ENCODE results near the gene PDE4D.

PDE4D gene

DNA sequence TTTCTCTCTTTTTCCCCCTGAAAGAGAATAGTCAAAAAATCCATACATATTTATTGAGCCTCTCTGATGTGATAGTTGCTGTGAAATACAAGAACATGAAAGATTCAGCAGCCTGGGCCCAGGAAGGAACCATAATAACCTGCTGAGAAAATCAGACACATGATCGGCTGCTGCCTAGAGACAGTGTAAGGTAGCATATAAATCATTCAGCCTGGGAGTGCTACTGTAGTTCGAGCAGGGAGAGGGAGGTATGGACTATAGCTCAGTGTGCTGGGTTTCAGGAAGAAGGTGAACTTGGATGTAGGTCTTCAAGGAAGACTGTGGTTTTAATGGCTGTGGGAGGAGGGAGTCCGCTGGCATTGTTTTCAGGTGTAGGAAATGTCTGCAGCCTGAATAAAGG is 841.6 kb downstream of the PDE4D start:
- no peak overlapping the region for H3K27ac ChIP-seq
- TF ChIP-seq, protein P1, sequence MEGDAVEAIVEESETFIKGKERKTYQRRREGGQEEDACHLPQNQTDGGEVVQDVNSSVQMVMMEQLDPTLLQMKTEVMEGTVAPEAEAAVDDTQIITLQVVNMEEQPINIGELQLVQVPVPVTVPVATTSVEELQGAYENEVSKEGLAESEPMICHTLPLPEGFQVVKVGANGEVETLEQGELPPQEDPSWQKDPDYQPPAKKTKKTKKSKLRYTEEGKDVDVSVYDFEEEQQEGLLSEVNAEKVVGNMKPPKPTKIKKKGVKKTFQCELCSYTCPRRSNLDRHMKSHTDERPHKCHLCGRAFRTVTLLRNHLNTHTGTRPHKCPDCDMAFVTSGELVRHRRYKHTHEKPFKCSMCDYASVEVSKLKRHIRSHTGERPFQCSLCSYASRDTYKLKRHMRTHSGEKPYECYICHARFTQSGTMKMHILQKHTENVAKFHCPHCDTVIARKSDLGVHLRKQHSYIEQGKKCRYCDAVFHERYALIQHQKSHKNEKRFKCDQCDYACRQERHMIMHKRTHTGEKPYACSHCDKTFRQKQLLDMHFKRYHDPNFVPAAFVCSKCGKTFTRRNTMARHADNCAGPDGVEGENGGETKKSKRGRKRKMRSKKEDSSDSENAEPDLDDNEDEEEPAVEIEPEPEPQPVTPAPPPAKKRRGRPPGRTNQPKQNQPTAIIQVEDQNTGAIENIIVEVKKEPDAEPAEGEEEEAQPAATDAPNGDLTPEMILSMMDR (IDR thresholded peaks at IDR 0.05) = no peak
- TF ChIP-seq ZFX (IDR thresholded peaks at IDR 0.05; ENCODE audit: borderline replicate concordance) = no peak

- H3K27ac ChIP-seq = peak overlapping the region; percentile 17
- no peak for TF ChIP-seq ZFX (IDR thresholded peaks at IDR 0.05; ENCODE audit: borderline replicate concordance)
Observed at GRCh38 chr5:59049095-59049494, 844.4 kb downstream of the PDE4D start.

DNA sequence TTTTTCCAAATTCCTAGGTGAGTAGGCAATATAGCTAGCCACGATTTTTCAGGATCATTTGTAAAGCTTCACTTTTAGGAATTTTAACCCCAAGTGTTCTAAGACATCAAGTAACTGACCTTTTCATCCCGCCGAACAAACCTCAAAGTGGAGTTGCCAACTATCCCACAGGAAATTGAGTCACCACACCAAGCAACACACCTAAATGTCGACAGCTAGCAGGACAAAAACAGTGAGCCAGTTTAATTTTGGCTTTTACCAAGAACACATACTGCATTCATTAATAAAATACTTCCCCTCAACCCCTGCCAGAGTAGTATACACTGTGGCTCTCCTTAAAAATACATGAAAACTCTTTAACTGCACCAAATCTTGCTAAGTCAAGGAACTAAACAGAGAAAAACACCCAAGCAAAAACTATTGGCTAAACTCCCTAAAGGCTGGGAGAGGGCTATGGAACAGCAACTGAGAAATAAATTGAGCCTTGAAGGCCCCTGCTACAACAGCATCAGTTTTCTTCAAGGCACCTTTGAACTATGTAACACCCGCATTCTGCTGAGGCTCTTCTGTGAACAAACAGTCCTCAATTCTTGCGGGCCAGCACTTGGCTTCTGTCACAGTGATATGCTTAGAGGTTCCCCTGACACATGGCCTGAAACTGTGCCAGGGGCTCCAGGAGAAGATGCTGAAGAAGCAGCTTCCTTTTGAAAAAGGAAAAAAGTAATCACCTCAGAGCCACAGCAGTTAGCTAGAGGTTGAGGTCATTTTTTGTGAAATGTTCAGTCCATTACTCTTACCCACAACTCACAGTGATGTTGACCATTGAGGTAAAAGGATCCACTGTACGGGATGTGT is 851.1 kb downstream of the PDE4D start:
- TF ChIP-seq, protein P1 (IDR thresholded peaks at IDR 0.05) = no peak
- no peak for TF ChIP-seq ZFX (IDR thresholded peaks at IDR 0.05; ENCODE audit: borderline replicate concordance)
- no peak overlapping the region for H3K27ac ChIP-seq

- no peak for TF ChIP-seq ZFX (IDR thresholded peaks at IDR 0.05; ENCODE audit: borderline replicate concordance)
- TF ChIP-seq, protein P1 (IDR thresholded peaks at IDR 0.05) = no peak
- no peak overlapping the region for H3K27ac ChIP-seq
Observed at GRCh38 chr5:59041355-59041754, 852.2 kb downstream of the PDE4D start.

DNA sequence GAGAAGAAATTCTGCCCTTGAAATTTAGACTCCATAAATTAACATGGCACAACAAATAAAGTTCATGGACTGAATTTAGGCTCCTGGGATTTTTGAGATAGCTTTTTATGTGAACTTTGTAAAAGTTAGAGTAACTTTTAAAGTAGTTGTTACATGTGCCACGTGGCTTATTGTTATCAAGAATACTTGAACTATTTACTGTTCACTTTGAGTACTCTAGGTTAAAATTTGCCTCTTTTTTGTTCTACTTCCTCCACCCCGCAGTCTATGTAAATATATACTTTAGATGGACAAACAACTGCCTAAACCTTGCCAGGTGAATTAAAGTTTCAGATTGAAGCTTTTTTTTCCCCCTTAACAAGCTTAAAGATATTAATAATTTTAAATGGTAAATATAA is 852.7 kb downstream of the PDE4D start:
- TF ChIP-seq, protein P1 (IDR thresholded peaks at IDR 0.05) = no peak
- no peak for TF ChIP-seq ZFX (IDR thresholded peaks at IDR 0.05; ENCODE audit: borderline replicate concordance)
- no peak overlapping the region for H3K27ac ChIP-seq

- H3K27ac ChIP-seq = no peak overlapping the region
- no peak for TF ChIP-seq ZFX (IDR thresholded peaks at IDR 0.05; ENCODE audit: borderline replicate concordance)
- TF ChIP-seq, protein P1 (IDR thresholded peaks at IDR 0.05) = no peak
Observed at GRCh38 chr5:59040024-59040803, 853.3 kb downstream of the PDE4D start.

GRCh38 chr5:59039296-59040023 is 854.1 kb downstream of the PDE4D start:
- TF ChIP-seq, protein P1 (IDR thresholded peaks at IDR 0.05) = no peak
- no peak for TF ChIP-seq ZFX (IDR thresholded peaks at IDR 0.05; ENCODE audit: borderline replicate concordance)
- no peak overlapping the region for H3K27ac ChIP-seq

All from 22Rv1 (cell line).